ENCODE data around the gene USP12. TPM values are rescaled to one million over a fixed set of nuclear protein-coding genes. Genes with fewer than 3 reads are reported as not detected.
"Not testable (repeated sequence)": the region's sequence is repeated elsewhere in the genome, so short reads cannot be mapped to it uniquely, and the experiment has no call there.

The USP12 gene
- total RNA-seq, 1 donor from 2014 or later: 28.0 TPM

GRCh38 chr13:27097691-27098090, 73.9 kb downstream of the USP12 start:
- intact Hi-C loops (cut with DNase I): no loop called here
- no peak for DNase-seq (ENCODE audit: low spot score)

GRCh38 chr13:27091451-27091850, 80.2 kb downstream of the USP12 start:
- intact Hi-C loops (cut with DNase I): no loop called here
- DNase-seq (ENCODE audit: low spot score): no peak

GRCh38 chr13:27088619-27089018, 83.0 kb downstream of the USP12 start:
- intact Hi-C loops (cut with DNase I): no loop called here
- no peak for DNase-seq (ENCODE audit: low spot score)

GRCh38 chr13:27086599-27087265, 84.9 kb downstream of the USP12 start:
- no peak for DNase-seq (ENCODE audit: low spot score)
- intact Hi-C loops (cut with DNase I): no loop called here

- intact Hi-C loops (cut with DNase I): no loop called here
These were observed 88.4 kb downstream of the USP12 start for GRCh38 chr13:27083183-27083582.

GRCh38 chr13:27081893-27082679, 89.5 kb downstream of the USP12 start:
- intact Hi-C loops (cut with DNase I): no loop called here
- DNase-seq (ENCODE audit: low spot score): no peak

More at GRCh38 chr13:27083183-27083582, 88.4 kb downstream of the USP12 start:
- no peak for DNase-seq (ENCODE audit: low spot score)

GRCh38 chr13:27080018-27080948, 91.3 kb downstream of the USP12 start:
- no peak for DNase-seq (ENCODE audit: low spot score)
- intact Hi-C loops (cut with DNase I): no loop called here

GRCh38 chr13:27079421-27079958, 92.1 kb downstream of the USP12 start:
- intact Hi-C loops (cut with DNase I): no loop called here
- DNase-seq (ENCODE audit: low spot score): no peak

GRCh38 chr13:27077451-27077850, 94.2 kb downstream of the USP12 start:
- intact Hi-C loops (cut with DNase I): no loop called here
- no peak for DNase-seq (ENCODE audit: low spot score)

- DNase-seq (ENCODE audit: low spot score): no peak
These were observed 95.2 kb downstream of the USP12 start for GRCh38 chr13:27076421-27076820.

GRCh38 chr13:27073186-27073585, 98.4 kb downstream of the USP12 start:
- DNase-seq (ENCODE audit: low spot score): no peak
- intact Hi-C loops (cut with DNase I): no loop called here

More at GRCh38 chr13:27076421-27076820, 95.2 kb downstream of the USP12 start:
- intact Hi-C loops (cut with DNase I): no loop called here

GRCh38 chr13:27066123-27066522, 105.5 kb downstream of the USP12 start:
- intact Hi-C loops (cut with DNase I); DNase-seq (ENCODE audit: low spot score): not testable (repeated sequence)

- no peak for DNase-seq (ENCODE audit: low spot score)
- intact Hi-C loops (cut with DNase I): no loop called here
These were observed 106.0 kb downstream of the USP12 start for GRCh38 chr13:27065582-27065981.

- no peak for DNase-seq (ENCODE audit: low spot score)
- intact Hi-C loops (cut with DNase I): no loop called here
These were observed 107.2 kb downstream of the USP12 start for GRCh38 chr13:27064252-27064995.

- intact Hi-C loops (cut with DNase I): no loop called here
- DNase-seq (ENCODE audit: low spot score): no peak
These were observed 113.8 kb downstream of the USP12 start for GRCh38 chr13:27057817-27058216.

GRCh38 chr13:27055526-27055925, 116.1 kb downstream of the USP12 start:
- no peak for DNase-seq (ENCODE audit: low spot score)
- intact Hi-C loops (cut with DNase I): no loop called here

GRCh38 chr13:27054760-27055159, 116.9 kb downstream of the USP12 start:
- intact Hi-C loops (cut with DNase I): no loop called here
- DNase-seq (ENCODE audit: low spot score): no peak

GRCh38 chr13:27053902-27054595, 117.6 kb downstream of the USP12 start:
- intact Hi-C loops (cut with DNase I): no loop called here

More at GRCh38 chr13:27053902-27054595, 117.6 kb downstream of the USP12 start:
- no peak for DNase-seq (ENCODE audit: low spot score)
